ENCODE measurements around the gene SLC5A10.

SLC5A10 gene

GRCh38 chr17:18925187-18925586 lies 26.8 kb upstream of the SLC5A10 start:
- TF ChIP-seq JUND (IDR thresholded peaks at IDR 0.05; ENCODE audit: low read depth), result no peak
- in situ Hi-C loops (cut with HindIII; ENCODE audit: low pct_unique_long_range_greater_than_20kb, low sequenced_read_pairs), result no loop called here
- DNase-seq (ENCODE audit: low read depth in 1 of 2, low spot score in 1 of 2), result no peak

GRCh38 chr17:18928628-18929125 lies 23.3 kb upstream of the SLC5A10 start:
- no peak for TF ChIP-seq JUND (IDR thresholded peaks at IDR 0.05; ENCODE audit: low read depth)
- in situ Hi-C loops (cut with HindIII; ENCODE audit: low pct_unique_long_range_greater_than_20kb, low sequenced_read_pairs), result no loop called here
- no peak for DNase-seq (ENCODE audit: low read depth in 1 of 2, low spot score in 1 of 2)

GRCh38 chr17:18932360-18933055 lies 19.5 kb upstream of the SLC5A10 start:
- in situ Hi-C loops (cut with HindIII; ENCODE audit: low pct_unique_long_range_greater_than_20kb, low sequenced_read_pairs), result no loop called here
- DNase-seq (ENCODE audit: low read depth in 1 of 2, low spot score in 1 of 2), result no peak
- TF ChIP-seq JUND (IDR thresholded peaks at IDR 0.05; ENCODE audit: low read depth), result no peak

GRCh38 chr17:18933102-18934058 lies 18.6 kb upstream of the SLC5A10 start:
- TF ChIP-seq JUND (IDR thresholded peaks at IDR 0.05; ENCODE audit: low read depth), result no peak
- no peak for DNase-seq (ENCODE audit: low read depth in 1 of 2, low spot score in 1 of 2)
- in situ Hi-C loops (cut with HindIII; ENCODE audit: low pct_unique_long_range_greater_than_20kb, low sequenced_read_pairs), result no loop called here

- TF ChIP-seq JUND (IDR thresholded peaks at IDR 0.05; ENCODE audit: low read depth), result no peak
- in situ Hi-C loops (cut with HindIII; ENCODE audit: low pct_unique_long_range_greater_than_20kb, low sequenced_read_pairs), result no loop called here
- no peak for DNase-seq (ENCODE audit: low read depth in 1 of 2, low spot score in 1 of 2)
Measured at GRCh38 chr17:18937981-18938691, 13.8 kb upstream of the SLC5A10 start.

GRCh38 chr17:18938692-18939023 lies 13.3 kb upstream of the SLC5A10 start:
- no peak for DNase-seq (ENCODE audit: low read depth in 1 of 2, low spot score in 1 of 2)
- in situ Hi-C loops (cut with HindIII; ENCODE audit: low pct_unique_long_range_greater_than_20kb, low sequenced_read_pairs), result no loop called here
- TF ChIP-seq JUND (IDR thresholded peaks at IDR 0.05; ENCODE audit: low read depth), result no peak

- in situ Hi-C loops (cut with HindIII; ENCODE audit: low pct_unique_long_range_greater_than_20kb, low sequenced_read_pairs), result no loop called here
- TF ChIP-seq JUND (IDR thresholded peaks at IDR 0.05; ENCODE audit: low read depth), result no peak
- no peak for DNase-seq (ENCODE audit: low read depth in 1 of 2, low spot score in 1 of 2)
Measured at GRCh38 chr17:18944646-18945045, 7.3 kb upstream of the SLC5A10 start.

- in situ Hi-C loops (cut with HindIII; ENCODE audit: low pct_unique_long_range_greater_than_20kb, low sequenced_read_pairs), result no loop called here
- no peak for TF ChIP-seq JUND (IDR thresholded peaks at IDR 0.05; ENCODE audit: low read depth)
- DNase-seq (ENCODE audit: low read depth in 1 of 2, low spot score in 1 of 2), result no peak
Measured at GRCh38 chr17:18946536-18946935, 5.4 kb upstream of the SLC5A10 start.

- in situ Hi-C loops (cut with HindIII; ENCODE audit: low pct_unique_long_range_greater_than_20kb, low sequenced_read_pairs), result no loop called here
- DNase-seq (ENCODE audit: low read depth in 1 of 2, low spot score in 1 of 2), result no peak
- TF ChIP-seq JUND (IDR thresholded peaks at IDR 0.05; ENCODE audit: low read depth), result no peak
Measured at GRCh38 chr17:18947866-18948265, 4.1 kb upstream of the SLC5A10 start.

- DNase-seq (ENCODE audit: low read depth in 1 of 2, low spot score in 1 of 2), result no peak
- TF ChIP-seq JUND (IDR thresholded peaks at IDR 0.05; ENCODE audit: low read depth), result no peak
- in situ Hi-C loops (cut with HindIII; ENCODE audit: low pct_unique_long_range_greater_than_20kb, low sequenced_read_pairs), result no loop called here
Measured at GRCh38 chr17:18948476-18949006, 3.4 kb upstream of the SLC5A10 start.

- TF ChIP-seq JUND (IDR thresholded peaks at IDR 0.05; ENCODE audit: low read depth), result no peak
- in situ Hi-C loops (cut with HindIII; ENCODE audit: low pct_unique_long_range_greater_than_20kb, low sequenced_read_pairs), result no loop called here
- no peak for DNase-seq (ENCODE audit: low read depth in 1 of 2, low spot score in 1 of 2)
Measured at GRCh38 chr17:18949566-18949965, 2.4 kb upstream of the SLC5A10 start.

GRCh38 chr17:18950346-18950745 lies 1.6 kb upstream of the SLC5A10 start:
- TF ChIP-seq JUND (IDR thresholded peaks at IDR 0.05; ENCODE audit: low read depth), result no peak
- DNase-seq (ENCODE audit: low read depth in 1 of 2, low spot score in 1 of 2), result no peak
- in situ Hi-C loops (cut with HindIII; ENCODE audit: low pct_unique_long_range_greater_than_20kb, low sequenced_read_pairs), result no loop called here
